Chondrocyte (in vitro differentiated cells): ENCODE results near the gene TMEM127. TPM values are rescaled to one million over a fixed set of nuclear protein-coding genes. Genes with fewer than 3 reads are reported as not detected.
A peak's percentile ranks its signal among the peaks of the same experiment; 100 is the strongest.

Experiments
- DNase-seq: peaks from one replicate; pipeline ENCODE4 v3.0.0; 2021; ENCODE audit warnings: mixed read lengths, low spot score
- H3K27ac Mint-ChIP-seq: one replicate; pipeline ENCODE4 v1.8.0; 2021; ENCODE audit warnings: mild to moderate bottlenecking, moderate library complexity, mixed read lengths; ENCODE audit not compliant: unreplicated experiment
- H3K27me3 Mint-ChIP-seq: 2 replicates; pipeline ENCODE4 v1.8.0; 2021; ENCODE audit warnings: low read depth, mixed read lengths
- H3K36me3 Mint-ChIP-seq: 2 replicates; pipeline ENCODE4 v1.8.0; 2021; ENCODE audit warnings: low read depth, mixed read lengths
- H3K4me1 Mint-ChIP-seq: 2 replicates; pipeline ENCODE4 v1.8.0; 2021; ENCODE audit warnings: low read depth, mild to moderate bottlenecking, mixed read lengths
- H3K4me3 Mint-ChIP-seq: one replicate; pipeline ENCODE4 v1.8.0; 2021; ENCODE audit warnings: mild to moderate bottlenecking, moderate library complexity, mixed read lengths; ENCODE audit not compliant: unreplicated experiment
- H3K9me3 Mint-ChIP-seq: 2 replicates; pipeline ENCODE4 v1.8.0; 2021; ENCODE audit warnings: low read depth, mixed read lengths
- CTCF ChIP-seq: fragments of 200-600 bp; sonication (generic); IDR thresholded peaks from 2 replicates; pipeline ENCODE4 v1.5.0; 2021; ENCODE audit warnings: antibody characterized with exemption, mild to moderate bottlenecking, moderate library complexity
- total RNA-seq: library from RNA; stranded (reverse); gene quantifications from 3 replicates; pipeline ENCODE4 v1.2.1, GENCODE V29; 2021

TMEM127 gene
- total RNA-seq, 1 donor from 2014 or later = 54.4 TPM

GRCh38 chr2:96264086-96264485, 1.7 kb downstream of the TMEM127 start:
- Mint-ChIP-seq H3K27ac (no peak overlapping the region), H3K27me3 (no peaks in the 10 kb centered on the region)
- no peak for DNase-seq

GRCh38 chr2:96262306-96262705, 3.5 kb downstream of the TMEM127 start:
- H3K4me1 Mint-ChIP-seq = peaks cover 68% of the 10 kb centered on the region
- no peak overlapping the region for H3K27ac Mint-ChIP-seq
- DNase-seq = no peak
- no peak for TF ChIP-seq CTCF
- H3K36me3 Mint-ChIP-seq = no peaks in the 10 kb centered on the region
- H3K4me3 Mint-ChIP-seq = no peak overlapping the region
- no peaks in the 10 kb centered on the region for H3K27me3 Mint-ChIP-seq
- H3K9me3 Mint-ChIP-seq = no peaks in the 10 kb centered on the region

More at GRCh38 chr2:96264086-96264485, 1.7 kb downstream of the TMEM127 start:
- no peak for TF ChIP-seq CTCF
- no peaks in the 10 kb centered on the region for H3K9me3 Mint-ChIP-seq
- H3K36me3 Mint-ChIP-seq = peaks cover 6% of the 10 kb centered on the region
- peaks cover 50% of the 10 kb centered on the region for H3K4me1 Mint-ChIP-seq
- H3K4me3 Mint-ChIP-seq = peak overlapping the region; percentile 74

- no peak overlapping the region for H3K4me3 Mint-ChIP-seq
- no peak for TF ChIP-seq CTCF
- no peak for DNase-seq
- H3K36me3 Mint-ChIP-seq = no peaks in the 10 kb centered on the region
- H3K27ac Mint-ChIP-seq = peak overlapping the region; percentile 95
- no peaks in the 10 kb centered on the region for H3K27me3 Mint-ChIP-seq
- no peaks in the 10 kb centered on the region for H3K9me3 Mint-ChIP-seq
- peaks cover 64% of the 10 kb centered on the region for H3K4me1 Mint-ChIP-seq
Observed at GRCh38 chr2:96261328-96262003, 4.3 kb downstream of the TMEM127 start.

GRCh38 chr2:96260387-96261260, 5.2 kb downstream of the TMEM127 start:
- Mint-ChIP-seq H3K9me3 (no peaks in the 10 kb centered on the region), H3K4me1 (peaks cover 62% of the 10 kb centered on the region), H3K36me3 (no peaks in the 10 kb centered on the region), H3K4me3 (peak overlapping the region; percentile 43), H3K27ac (peak overlapping the region; percentile 95), H3K27me3 (no peaks in the 10 kb centered on the region)
- no peak for DNase-seq
- peak; percentile 73 for TF ChIP-seq CTCF

GRCh38 chr2:96259497-96259921, 6.3 kb downstream of the TMEM127 start:
- Mint-ChIP-seq H3K4me3 (no peak overlapping the region), H3K9me3 (no peaks in the 10 kb centered on the region), H3K4me1 (peaks cover 56% of the 10 kb centered on the region), H3K27me3 (no peaks in the 10 kb centered on the region), H3K27ac (peak overlapping the region; percentile 95), H3K36me3 (peaks cover 3% of the 10 kb centered on the region)
- DNase-seq = no peak
- TF ChIP-seq CTCF = no peak
